Non-pigmented ciliary epithelial cell (primary cell): Measurements from ENCODE around the gene ZNF286A.
A peak's percentile ranks its signal among the peaks of the same experiment; 100 is the strongest.
"Not testable (repeated sequence)": the region's sequence is repeated elsewhere in the genome, so short reads cannot be mapped to it uniquely, and the experiment has no call there.

Experiments
- DNase-seq: peaks from one replicate; pipeline ENCODE4 v3.0.0-alpha.2; 2010; ENCODE audit warnings: low read depth

The ZNF286A gene

GRCh38 chr17:15699413-15699924 lies at the start of gene ZNF286A:
TSS of gene ZNF286A (plus strand) at chr17:15699752. CDS start at chr17:15700330, 578 bp downstream.
- peak; percentile 97 for DNase-seq

- DNase-seq: no peak
These were observed 49.6 kb upstream of the ZNF286A start for GRCh38 chr17:15649861-15650421.

DNA sequence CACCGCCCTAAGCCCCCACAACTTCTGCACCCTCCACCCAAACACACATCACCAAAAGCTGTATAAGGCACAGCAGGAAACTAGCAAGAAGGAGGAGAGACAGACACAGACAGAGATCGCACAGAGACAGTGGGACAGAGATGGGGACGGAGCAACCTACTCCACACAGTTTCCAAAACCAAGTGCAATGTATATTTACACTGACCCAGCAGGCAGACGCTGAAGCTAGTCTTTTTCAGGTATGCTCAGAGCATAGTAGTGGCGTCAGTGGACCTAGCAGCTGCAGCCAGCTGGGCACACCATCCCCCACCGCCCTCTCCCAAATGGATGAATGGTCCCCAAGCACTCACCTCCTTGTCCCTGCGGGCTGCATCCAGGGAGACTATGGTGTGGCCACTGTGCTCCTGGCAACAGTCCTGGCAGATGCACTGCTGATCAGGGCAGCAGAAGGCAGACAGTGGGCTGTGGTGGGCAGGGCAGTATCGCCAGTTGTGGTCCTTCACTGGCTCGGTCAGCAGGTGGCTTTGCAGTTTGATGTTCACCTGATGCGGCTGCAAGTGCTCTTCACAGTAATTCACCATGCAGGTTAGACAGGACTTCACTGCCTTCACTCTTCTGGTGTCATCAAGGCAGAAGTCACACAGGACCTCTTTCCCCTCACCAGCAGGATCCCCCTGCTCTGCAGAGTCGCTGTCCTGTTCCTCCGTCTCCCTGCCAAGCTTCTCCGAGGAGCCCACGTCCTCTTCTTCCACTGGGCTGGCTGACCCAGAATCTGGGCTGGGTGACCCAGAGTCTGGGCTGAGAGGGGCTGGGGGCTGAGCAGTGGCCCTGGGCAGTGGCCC lies 48.6 kb upstream of the ZNF286A start:
- no peak for DNase-seq

DNA sequence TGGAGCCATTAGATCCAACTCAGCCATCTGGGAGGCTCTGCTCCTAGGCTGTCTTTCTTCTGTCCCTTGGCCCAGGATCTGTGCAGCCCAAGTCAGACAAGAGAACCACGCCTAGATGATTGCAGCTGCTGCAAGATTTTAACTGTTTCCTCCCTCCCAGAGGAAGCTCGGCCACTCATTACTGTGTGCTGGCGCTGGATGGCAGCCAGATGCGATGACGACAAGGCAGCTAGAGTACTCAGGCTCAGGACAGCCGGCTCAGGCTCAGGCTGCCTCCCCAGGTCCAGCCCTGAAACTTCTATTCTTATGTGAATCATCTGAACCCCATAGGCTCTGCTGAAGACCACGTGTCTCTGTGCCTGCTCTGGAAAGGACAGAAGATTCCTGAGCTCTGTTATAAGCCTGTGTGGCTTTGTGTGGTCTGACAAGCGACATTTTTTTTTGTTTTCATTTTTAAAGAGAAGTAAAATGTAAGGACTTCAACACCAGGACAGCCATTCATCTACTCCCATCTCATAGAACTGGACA lies 47.9 kb upstream of the ZNF286A start:
- DNase-seq: peak; percentile 96

- no peak for DNase-seq
These were observed 46.6 kb upstream of the ZNF286A start for GRCh38 chr17:15652960-15653359.

DNA sequence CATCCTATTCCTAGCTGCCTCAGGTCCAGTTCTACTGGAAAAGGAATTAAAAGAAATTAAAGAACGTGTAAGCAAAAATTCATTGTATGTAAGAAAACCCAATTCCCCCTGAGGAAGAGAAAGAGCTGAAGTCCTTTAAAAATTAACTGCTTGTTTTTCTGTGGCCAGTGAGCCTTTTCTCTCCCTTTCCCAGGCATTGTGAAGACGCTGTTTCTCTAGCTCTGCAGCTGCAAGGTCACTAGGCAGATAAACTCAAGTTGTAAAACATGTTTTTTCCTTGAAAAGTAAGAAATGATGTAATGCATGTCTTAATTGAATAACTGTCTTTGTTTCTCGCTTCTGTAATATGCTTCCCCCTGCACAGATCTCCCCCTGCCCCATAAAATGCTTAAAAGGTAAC lies 45.2 kb upstream of the ZNF286A start:
- DNase-seq: not testable (repeated sequence)

- no peak for DNase-seq
These were observed 44.5 kb upstream of the ZNF286A start for GRCh38 chr17:15654886-15655561.

- DNase-seq: no peak
These were observed 41.7 kb upstream of the ZNF286A start for GRCh38 chr17:15657868-15658267.

GRCh38 chr17:15658296-15658695 lies 41.3 kb upstream of the ZNF286A start:
- no peak for DNase-seq

DNA sequence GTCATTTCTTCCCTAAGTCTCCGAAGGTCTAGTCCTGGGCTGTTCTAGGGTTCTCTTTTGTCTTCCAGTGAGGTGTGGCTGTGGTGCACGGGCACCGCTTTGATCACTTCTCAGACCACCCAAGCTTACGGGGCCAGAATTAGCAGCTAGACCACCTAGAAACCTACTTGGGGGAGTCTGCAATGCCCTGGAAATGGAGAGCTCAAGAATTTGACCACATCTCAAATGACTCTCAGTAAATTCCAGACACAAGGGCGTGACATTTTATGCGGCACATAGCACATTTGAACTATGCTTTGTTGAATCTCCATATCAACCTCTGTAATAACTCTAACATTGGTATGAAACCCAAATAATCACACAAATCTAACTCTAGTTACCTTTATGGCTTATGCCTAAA lies 40.3 kb upstream of the ZNF286A start:
- DNase-seq: no peak

DNA sequence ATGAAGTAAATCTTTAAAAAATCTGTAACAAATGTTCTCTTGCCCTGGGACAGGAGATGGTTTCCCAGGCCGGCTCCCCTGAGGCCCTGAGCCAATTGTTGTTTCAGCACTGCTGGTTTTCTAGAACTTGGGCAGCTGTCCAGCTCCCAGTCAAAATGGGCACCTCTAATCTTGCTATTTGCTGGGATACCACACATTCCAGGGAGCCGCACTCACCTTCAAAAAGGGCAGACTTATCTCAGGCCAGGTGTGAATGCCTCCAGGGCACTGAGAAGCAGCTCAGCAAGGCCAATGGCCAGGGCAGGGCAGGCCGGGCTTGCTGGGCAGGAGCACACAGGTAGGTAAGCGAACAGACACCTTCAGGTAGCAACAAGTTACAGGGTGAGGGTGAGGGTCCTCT lies 39.9 kb upstream of the ZNF286A start:
- DNase-seq: no peak

DNA sequence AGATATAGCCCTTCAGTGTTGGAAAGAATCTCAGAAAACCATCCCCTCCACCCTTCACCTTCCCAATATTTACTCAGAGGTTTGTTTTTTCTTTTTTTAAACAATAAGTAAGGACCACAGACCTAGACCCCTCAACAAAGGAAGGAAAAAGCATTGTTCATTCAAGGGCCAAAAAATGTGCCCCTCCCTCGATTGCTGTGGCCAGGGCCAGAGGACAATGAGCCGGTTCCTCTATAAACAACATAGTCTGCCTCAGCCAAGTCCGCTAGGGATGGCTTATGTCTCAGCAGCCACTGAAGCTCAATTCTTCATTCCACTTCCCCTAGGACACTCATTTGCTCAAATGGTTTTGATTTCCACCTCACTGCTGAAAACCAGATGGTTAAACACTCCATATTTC lies 39.5 kb upstream of the ZNF286A start:
- no peak for DNase-seq

DNA sequence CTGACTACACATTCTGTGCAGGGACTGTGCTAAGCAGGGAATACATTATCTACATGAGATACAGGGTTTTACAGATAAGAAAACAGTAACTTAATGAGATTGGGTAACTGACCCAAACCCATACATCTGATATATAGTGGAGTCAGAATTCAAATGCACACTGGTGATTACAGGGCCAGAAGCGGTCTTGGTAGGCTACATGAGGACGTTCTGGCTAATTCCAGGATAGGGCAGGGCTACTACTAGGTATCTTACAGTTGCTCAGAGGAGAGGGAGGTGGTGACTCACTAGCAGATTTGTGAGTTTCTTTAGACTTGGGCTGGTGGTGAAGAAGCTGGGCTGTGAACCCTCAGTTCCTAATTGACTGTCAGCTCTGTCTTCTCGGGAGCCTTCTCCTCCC lies 36.9 kb upstream of the ZNF286A start:
- DNase-seq: no peak

DNA sequence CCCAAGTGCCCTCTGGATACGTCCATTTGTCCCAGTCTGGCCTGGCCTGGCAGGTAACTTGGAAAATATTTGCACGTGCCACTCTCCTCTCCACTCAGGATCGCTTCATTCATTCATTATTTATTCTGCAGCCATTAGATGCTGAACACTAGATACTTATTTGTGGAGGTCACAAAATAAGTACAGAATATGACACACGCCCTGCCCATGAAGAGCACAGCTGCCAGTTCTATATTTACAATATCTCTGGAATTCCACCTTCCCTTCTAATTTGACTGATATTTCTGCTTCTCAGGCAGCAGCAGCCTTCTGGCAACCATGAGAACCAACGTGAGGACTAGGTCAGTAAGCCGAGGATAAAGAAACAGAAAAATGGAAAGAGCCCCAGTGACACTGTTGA lies 36.4 kb upstream of the ZNF286A start:
- DNase-seq: no peak

GRCh38 chr17:15663691-15664090 lies 35.9 kb upstream of the ZNF286A start:
- DNase-seq: no peak

GRCh38 chr17:15669526-15669925 lies 30.0 kb upstream of the ZNF286A start:
- not testable (repeated sequence) for DNase-seq

DNA sequence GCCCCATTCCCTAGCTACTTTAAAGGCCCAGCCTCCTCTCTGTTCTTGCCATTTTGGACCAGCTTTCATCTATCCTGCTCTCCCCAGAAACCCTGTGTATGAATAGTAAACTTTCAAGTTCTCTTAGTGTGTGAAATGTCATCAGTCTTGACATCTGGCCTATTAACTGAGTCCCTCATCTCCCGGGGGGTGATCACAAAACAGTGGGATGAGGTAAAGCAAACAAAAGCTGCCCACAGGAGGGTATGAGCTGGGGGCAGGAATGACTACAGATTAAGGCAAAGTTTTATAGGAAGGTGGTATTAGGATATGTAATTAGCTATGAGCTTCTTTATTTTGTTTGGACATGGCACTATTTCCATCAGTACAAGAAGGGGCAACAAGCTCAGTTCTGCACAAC lies 24.9 kb upstream of the ZNF286A start:
- DNase-seq: not testable (repeated sequence)

DNA sequence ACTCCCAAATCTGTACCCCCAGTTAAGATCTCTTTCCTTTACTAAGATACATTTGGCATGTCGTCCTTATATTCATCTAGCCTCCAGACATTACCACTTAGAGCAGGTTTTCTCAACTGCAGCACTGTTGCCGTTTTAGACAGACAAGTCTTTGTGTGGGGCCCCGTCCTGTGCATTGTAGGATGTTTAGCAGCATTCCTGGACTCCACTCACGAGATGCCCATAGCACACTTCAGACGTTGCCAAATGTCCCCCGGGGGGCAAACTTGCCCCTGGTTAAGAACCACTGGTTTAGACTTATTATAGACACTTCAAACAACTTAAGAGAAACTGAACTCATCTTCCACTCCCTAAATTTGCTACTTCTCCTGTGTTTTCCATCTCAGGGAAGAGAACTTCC lies 23.6 kb upstream of the ZNF286A start:
- not testable (repeated sequence) for DNase-seq

GRCh38 chr17:15683135-15683534 lies 16.4 kb upstream of the ZNF286A start:
- not testable (repeated sequence) for DNase-seq

DNA sequence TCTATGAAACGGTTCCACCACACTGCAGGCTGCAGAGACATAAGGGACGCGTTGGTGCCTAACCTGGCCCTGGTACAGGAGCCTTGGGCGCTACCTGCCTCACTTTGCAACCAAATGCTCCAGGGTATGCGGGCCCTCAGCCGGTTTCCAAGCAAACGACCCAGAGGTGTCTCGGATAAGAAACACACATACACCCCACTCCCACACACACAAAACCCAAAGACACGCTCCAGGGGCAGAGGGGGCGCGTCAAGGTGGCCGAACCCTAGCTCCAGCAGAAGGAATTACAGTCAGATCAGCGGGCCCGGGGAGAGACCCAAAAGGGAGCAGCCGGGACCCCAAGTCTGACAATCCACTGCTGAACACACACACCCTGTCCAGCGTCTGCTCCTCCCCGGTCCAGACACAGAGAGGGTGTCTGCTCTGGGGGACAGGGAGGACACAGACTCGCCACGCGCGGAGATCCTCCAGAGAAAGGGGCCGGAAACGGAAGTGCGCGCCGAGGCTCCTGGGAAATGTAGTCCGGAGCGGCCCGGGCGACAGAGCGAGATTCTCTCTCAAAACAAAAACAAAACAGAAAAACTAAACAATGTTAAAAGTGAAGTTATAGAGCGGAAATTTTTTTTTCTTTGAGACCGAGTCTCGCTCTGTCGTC lies 15.6 kb upstream of the ZNF286A start, which contains the start of gene TRIM16:
TRIM16 (minus strand) TSS at position 488 of the 655 bp plus-strand sequence. CDS start 32,702 bp downstream, outside the sequence.
- DNase-seq: not testable (repeated sequence)

- DNase-seq: not testable (repeated sequence)
These were observed 12.1 kb upstream of the ZNF286A start for GRCh38 chr17:15687494-15687893.

DNA sequence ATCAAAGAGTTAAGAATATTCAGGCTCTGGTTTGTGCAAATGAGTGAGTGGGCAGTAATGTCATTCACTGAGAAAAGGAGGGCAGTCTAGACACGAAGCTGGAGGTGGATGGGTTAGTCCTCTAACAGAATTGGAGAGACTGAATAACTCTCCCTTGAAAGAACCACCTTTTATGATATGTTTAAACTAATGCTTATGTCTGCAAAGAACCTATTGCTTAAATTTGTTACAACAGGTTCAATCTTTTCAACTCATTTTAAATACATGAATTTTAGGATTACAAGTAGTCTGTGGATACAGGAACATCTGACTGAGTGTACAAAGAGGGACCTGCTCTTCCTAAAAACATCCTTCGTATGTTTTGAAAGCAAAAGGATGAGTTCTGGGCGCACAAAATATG lies 585 bp upstream of the ZNF286A start:
- not testable (repeated sequence) for DNase-seq
